Hepatocyte (in vitro differentiated cells): ENCODE measurements around the gene ATXN2. TPM values are rescaled to one million over a fixed set of nuclear protein-coding genes. Genes with fewer than 3 reads are reported as not detected.

ENCODE experiments used
- DNase-seq: peaks from one replicate; pipeline ENCODE4 v3.0.0-alpha.2; 2016; ENCODE audit warnings: low spot score
- H2AFZ ChIP-seq: fragments of 200-600 bp; sonication (generic); 2 replicates; pipeline ENCODE4 v1.6.0; 2016; ENCODE audit warnings: antibody characterized with exemption, mild to moderate bottlenecking
- H3K27ac ChIP-seq: fragments of 200-600 bp; sonication (generic); 2 replicates; pipeline ENCODE4 v1.5.1; 2016; ENCODE audit warnings: mild to moderate bottlenecking
- H3K27me3 ChIP-seq: fragments of 200-600 bp; sonication (generic); 2 replicates; pipeline ENCODE4 v1.6.1; 2016
- H3K36me3 ChIP-seq: fragments of 200-600 bp; sonication (generic); replicated peaks from 2 replicates; pipeline ENCODE4 v1.5.1; 2016; ENCODE audit warnings: low read depth; ENCODE audit not compliant: insufficient read depth
- H3K4me1 ChIP-seq: fragments of 200-600 bp; sonication (generic); 2 replicates; pipeline ENCODE4 v1.5.1; 2016; ENCODE audit warnings: mild to moderate bottlenecking, moderate library complexity; ENCODE audit not compliant: insufficient read depth
- H3K4me2 ChIP-seq: fragments of 200-600 bp; sonication (generic); 2 replicates; pipeline ENCODE4 v1.6.0; 2016
- H3K4me3 ChIP-seq: fragments of 200-600 bp; sonication (generic); 2 replicates; pipeline ENCODE4 v1.5.1; 2016; ENCODE audit warnings: mild to moderate bottlenecking
- H3K79me2 ChIP-seq: fragments of 200-600 bp; sonication (generic); 2 replicates; pipeline ENCODE4 v1.6.0; 2017; ENCODE audit warnings: mild to moderate bottlenecking
- H3K9me2 ChIP-seq: fragments of 200-600 bp; sonication (generic); replicated peaks from 2 replicates; pipeline ENCODE4 v1.6.0; 2017; ENCODE audit warnings: mild to moderate bottlenecking; ENCODE audit not compliant: insufficient read depth
- H3K9me3 ChIP-seq: fragments of 200-600 bp; sonication (generic); 2 replicates; pipeline ENCODE4 v1.5.1; 2016; ENCODE audit warnings: low read depth, mild to moderate bottlenecking
- H4K20me1 ChIP-seq: fragments of 200-600 bp; sonication (generic); 2 replicates; pipeline ENCODE4 v1.6.0; 2016; ENCODE audit warnings: mild to moderate bottlenecking; ENCODE audit not compliant: insufficient read depth, poor library complexity, severe bottlenecking
- CTCF ChIP-seq: fragments of 200-600 bp; sonication (generic); IDR thresholded peaks from 2 replicates; pipeline ENCODE4 v1.5.1; 2016; ENCODE audit warnings: antibody characterized with exemption, mild to moderate bottlenecking; ENCODE audit not compliant: poor library complexity
- EZH2 ChIP-seq: fragments of 200-600 bp; sonication (generic); IDR thresholded peaks from 2 replicates; pipeline ENCODE4 v1.6.1; 2016; ENCODE audit warnings: antibody characterized with exemption, mild to moderate bottlenecking, borderline replicate concordance
- EZH2phosphoT487 ChIP-seq: fragments of 200-600 bp; sonication (generic); IDR thresholded peaks from one replicate; pipeline ENCODE4 v1.6.1; 2018; ENCODE audit warnings: antibody characterized with exemption, mild to moderate bottlenecking, low read depth, moderate library complexity; ENCODE audit not compliant: unreplicated experiment, severe bottlenecking
- WGBS: methylation state at CpG from one replicate; pipeline ENCODE4 v1.1.6; 2016; ENCODE audit warnings: low lambda C conversion rate; ENCODE audit errors: missing lambda C conversion rate; 5-methylcytosine and 5-hydroxymethylcytosine counted together
- polyA plus RNA-seq: library from polyadenylated mRNA; unstranded; fragments of >200 nt; fragmentation: Nextera tagmentation; extraction: Ambion mirVana; gene quantifications from 2 replicates; pipeline ENCODE4 v1.2.1, GENCODE V29; 2016
- total RNA-seq: library from RNA; depleted of rRNA; stranded (reverse); fragments of >200 nt; gene quantifications from 2 replicates; pipeline ENCODE4 v1.2.3, GENCODE V29; 2014

ATXN2 gene
- total and polyA plus RNA-seq, 2 experiments from 2014 or later = 36.9 to 47.9 TPM

DNA sequence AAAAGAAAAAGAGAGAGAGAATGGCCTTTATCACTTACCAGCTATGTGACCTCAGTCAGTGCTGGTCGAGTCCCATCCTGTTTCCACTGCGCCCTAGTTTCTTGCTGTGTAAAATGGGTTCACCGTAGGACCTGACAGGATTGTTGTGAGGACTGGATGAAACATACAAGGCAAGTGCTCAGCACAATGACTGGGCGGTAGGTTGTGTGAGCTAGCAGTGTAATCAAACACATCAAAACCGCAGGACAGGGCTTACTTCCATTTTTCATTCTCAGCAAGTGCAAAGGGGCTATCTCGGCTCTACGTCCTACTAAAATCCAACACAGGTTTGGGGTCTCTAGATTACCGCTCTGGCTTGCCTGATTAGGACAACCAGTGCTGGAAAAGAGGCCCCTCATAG, 36.4 kb upstream of the ATXN2 start:
- Histone ChIP-seq H3K27me3 (no peaks in the 10 kb centered on the region), H3K79me2 (no peaks in the 10 kb centered on the region), H3K9me3 (no peaks in the 10 kb centered on the region), H3K4me3 (no peak overlapping the region), H3K4me1 (peaks cover 23% of the 10 kb centered on the region), H3K36me3 (no peaks in the 10 kb centered on the region), H3K4me2 (peak overlapping the region; percentile 63), H3K9me2 (no peaks in the 10 kb centered on the region), H3K27ac (peak overlapping the region; percentile 95), H4K20me1 (no peaks in the 10 kb centered on the region), H2AFZ (peak overlapping the region; percentile 41)
- DNase-seq = no peak
- no peak for TF ChIP-seq EZH2phosphoT487
- TF ChIP-seq EZH2 = no peak
- TF ChIP-seq CTCF = no peak
- 89% methylated on average over 8 of the region's 8 CpGs for WGBS

DNA sequence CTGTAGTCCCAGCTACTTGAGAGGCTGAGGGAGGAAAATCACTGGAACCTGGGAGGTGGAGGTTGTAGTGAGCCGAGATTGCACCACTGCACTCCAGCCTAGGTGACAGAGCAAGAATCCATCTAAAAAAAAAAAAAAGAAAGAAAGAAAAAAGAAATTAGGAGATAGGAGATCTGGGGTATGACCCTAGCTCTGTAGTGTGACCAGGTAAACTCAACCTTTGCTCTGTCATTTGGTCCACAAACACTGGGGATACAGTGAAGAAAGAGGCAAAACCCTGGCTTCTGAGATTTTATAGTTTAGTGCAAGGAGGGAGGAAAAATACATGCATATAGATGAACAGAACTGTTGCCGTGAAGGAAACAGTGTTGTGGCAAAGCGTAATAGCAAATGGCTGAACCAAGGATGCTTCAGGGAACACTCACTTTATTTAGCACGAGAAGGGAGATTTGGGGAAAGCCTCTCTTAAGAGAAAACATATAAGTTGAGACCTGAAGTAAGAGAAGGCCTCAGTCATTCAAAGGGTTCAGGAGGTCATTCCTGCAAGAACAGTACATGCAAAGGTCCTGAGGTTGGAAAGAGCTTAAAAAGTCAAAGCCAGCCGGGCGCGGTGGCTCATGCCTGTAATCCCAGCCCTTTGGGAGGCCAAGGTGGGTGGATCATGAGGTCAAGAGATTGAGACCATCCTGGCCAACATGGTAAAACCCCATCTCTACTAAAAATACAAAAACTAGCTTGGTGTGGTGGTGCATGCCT, 29.6 kb upstream of the ATXN2 start:
- Histone ChIP-seq H3K36me3 (no peaks in the 10 kb centered on the region), H3K27me3 (no peaks in the 10 kb centered on the region), H3K4me2 (no peak overlapping the region), H2AFZ (no peak overlapping the region), H3K27ac (no peak overlapping the region), H3K79me2 (no peaks in the 10 kb centered on the region), H3K4me3 (no peak overlapping the region), H4K20me1 (no peaks in the 10 kb centered on the region), H3K9me3 (no peaks in the 10 kb centered on the region), H3K4me1 (no peaks in the 10 kb centered on the region), H3K9me2 (no peaks in the 10 kb centered on the region)
- 91% methylated on average over 7 of the region's 7 CpGs for WGBS
- no peak for TF ChIP-seq CTCF
- no peak for TF ChIP-seq EZH2phosphoT487
- TF ChIP-seq EZH2 = no peak
- DNase-seq = no peak

- H3K36me3 ChIP-seq = no peaks in the 10 kb centered on the region
- no peaks in the 10 kb centered on the region for H4K20me1 ChIP-seq
- no peaks in the 10 kb centered on the region for H3K9me2 ChIP-seq
- WGBS = 97% methylated on average over 6 of the region's 6 CpGs
- no peak overlapping the region for H2AFZ ChIP-seq
- TF ChIP-seq EZH2phosphoT487 (no peak), EZH2 (no peak), CTCF (no peak)
- H3K4me2 ChIP-seq = no peak overlapping the region
- DNase-seq = no peak
- no peaks in the 10 kb centered on the region for H3K9me3 ChIP-seq
- H3K4me1 ChIP-seq = no peaks in the 10 kb centered on the region
- no peak overlapping the region for H3K4me3 ChIP-seq
- H3K27ac ChIP-seq = no peak overlapping the region
- H3K79me2 ChIP-seq = no peaks in the 10 kb centered on the region
- H3K27me3 ChIP-seq = no peaks in the 10 kb centered on the region
Measured at GRCh38 chr12:111626230-111626629, 27.1 kb upstream of the ATXN2 start.
